Prostate gland (tissue), 2 donors: ENCODE results near the gene MTCH1.

Experiments
- POLR2A ChIP-seq: fragments of 450-650 bp; IDR thresholded peaks from one replicate; pipeline ENCODE4 v1.6.1; 2016; ENCODE audit warnings: antibody characterized with exemption, mild to moderate bottlenecking
- POLR2AphosphoS5 ChIP-seq: sonication (generic); formaldehyde crosslinking; IDR thresholded peaks from one replicate; pipeline ENCODE4 v1.6.1; 2017; ENCODE audit warnings: antibody characterized with exemption
- TF ChIP-seq, protein P1 (sequence below), 4 experiments: fragments of 200-600 bp in 2 of 4; fragments of 450-650 bp in 2 of 4; sonication (generic) in 2 of 4; IDR thresholded peaks; 1 replicate in 3 of 4; 2 replicates in 1 of 4; pipeline ENCODE4 v1.5.1; 2016 to 2019; ENCODE audit warnings: antibody characterized with exemption in 4 of 4, mild to moderate bottlenecking in 2 of 4, moderate library complexity in 2 of 4

- TF ChIP-seq POLR2A: no peak
- TF ChIP-seq, protein P1, sequence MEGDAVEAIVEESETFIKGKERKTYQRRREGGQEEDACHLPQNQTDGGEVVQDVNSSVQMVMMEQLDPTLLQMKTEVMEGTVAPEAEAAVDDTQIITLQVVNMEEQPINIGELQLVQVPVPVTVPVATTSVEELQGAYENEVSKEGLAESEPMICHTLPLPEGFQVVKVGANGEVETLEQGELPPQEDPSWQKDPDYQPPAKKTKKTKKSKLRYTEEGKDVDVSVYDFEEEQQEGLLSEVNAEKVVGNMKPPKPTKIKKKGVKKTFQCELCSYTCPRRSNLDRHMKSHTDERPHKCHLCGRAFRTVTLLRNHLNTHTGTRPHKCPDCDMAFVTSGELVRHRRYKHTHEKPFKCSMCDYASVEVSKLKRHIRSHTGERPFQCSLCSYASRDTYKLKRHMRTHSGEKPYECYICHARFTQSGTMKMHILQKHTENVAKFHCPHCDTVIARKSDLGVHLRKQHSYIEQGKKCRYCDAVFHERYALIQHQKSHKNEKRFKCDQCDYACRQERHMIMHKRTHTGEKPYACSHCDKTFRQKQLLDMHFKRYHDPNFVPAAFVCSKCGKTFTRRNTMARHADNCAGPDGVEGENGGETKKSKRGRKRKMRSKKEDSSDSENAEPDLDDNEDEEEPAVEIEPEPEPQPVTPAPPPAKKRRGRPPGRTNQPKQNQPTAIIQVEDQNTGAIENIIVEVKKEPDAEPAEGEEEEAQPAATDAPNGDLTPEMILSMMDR (IDR thresholded peaks at IDR 0.05): no peak
- TF ChIP-seq POLR2AphosphoS5: no peak
Measured at GRCh38 chr6:37011656-37012378, 25.8 kb upstream of the MTCH1 start.
